Activated CD4-positive, alpha-beta T cell treated with anti-CD3 and anti-CD28 coated beads, Interleukin-2, amount 10 ng/mL, durations not matched to agents 7 days and 5 days (primary cell): ENCODE measurements around the gene MAN2A1. TPM values are rescaled to one million over a fixed set of nuclear protein-coding genes. Genes with fewer than 3 reads are reported as not detected.
A peak's percentile ranks its signal among the peaks of the same experiment; 100 is the strongest.
"Not testable (repeated sequence)": the region's sequence is repeated elsewhere in the genome, so short reads cannot be mapped to it uniquely, and the experiment has no call there.

ENCODE experiments used
- CTCF ChIA-PET: fragments of 350-600 bp; sonication (Branson Sonifier 250); formaldehyde crosslinking; loops from one replicate; lab custom pipeline; 2021; ENCODE audit warnings: antibody characterized with exemption; lab: Charles Lee
- POLR2A ChIA-PET: fragments of 350-600 bp; sonication (Branson Sonifier 250); formaldehyde crosslinking; loops from one replicate; lab custom pipeline; 2021; ENCODE audit warnings: antibody characterized with exemption; lab: Charles Lee
- DNase-seq: peaks from one replicate; pipeline ENCODE4 v3.0.0-alpha.2; 2020
- H3K27ac Mint-ChIP-seq: one replicate; pipeline ENCODE4 v1.8.0; 2021; ENCODE audit warnings: mild to moderate bottlenecking, moderate library complexity, mixed read lengths
- H3K27me3 Mint-ChIP-seq: one replicate; pipeline ENCODE4 v1.8.0; 2021; ENCODE audit warnings: mixed read lengths
- H3K36me3 Mint-ChIP-seq: one replicate; pipeline ENCODE4 v1.8.0; 2021; ENCODE audit warnings: low read depth, mixed read lengths
- H3K4me1 Mint-ChIP-seq: one replicate; pipeline ENCODE4 v1.8.0; 2021; ENCODE audit warnings: mixed read lengths
- H3K4me3 Mint-ChIP-seq: one replicate; pipeline ENCODE4 v1.8.0; 2021; ENCODE audit warnings: mild to moderate bottlenecking, moderate library complexity, mixed read lengths
- H3K9me3 Mint-ChIP-seq: one replicate; pipeline ENCODE4 v1.8.0; 2021; ENCODE audit warnings: mixed read lengths
- total RNA-seq, 2 experiments: library from RNA; stranded (reverse); gene quantifications; one replicate each; pipeline ENCODE4 v1.2.3, GENCODE V29; 2021

The MAN2A1 gene
- total RNA-seq, 2 experiments from 2014 or later: 39.2 to 45.9 TPM

GRCh38 chr5:109826426-109826825 lies 136.7 kb downstream of the MAN2A1 start:
- H3K9me3 Mint-ChIP-seq: peaks cover 11% of the 10 kb centered on the region
- ChIA-PET POLR2A (no interaction called here), CTCF (no interaction called here)
- H3K27ac Mint-ChIP-seq: no peak overlapping the region
- no peak for DNase-seq
- H3K27me3 Mint-ChIP-seq: no peaks in the 10 kb centered on the region
- no peaks in the 10 kb centered on the region for H3K4me1 Mint-ChIP-seq
- H3K4me3 Mint-ChIP-seq: no peak overlapping the region
- peaks cover 74% of the 10 kb centered on the region for H3K36me3 Mint-ChIP-seq

GRCh38 chr5:109829331-109829730 lies 139.6 kb downstream of the MAN2A1 start:
- ChIA-PET POLR2A (no interaction called here), CTCF (no interaction called here)
- Mint-ChIP-seq H3K27ac (no peak overlapping the region), H3K9me3 (peaks cover 11% of the 10 kb centered on the region), H3K4me3 (no peak overlapping the region), H3K27me3 (no peaks in the 10 kb centered on the region), H3K36me3 (peaks cover 74% of the 10 kb centered on the region), H3K4me1 (no peaks in the 10 kb centered on the region)
- DNase-seq: no peak

GRCh38 chr5:109830955-109831502 lies 141.3 kb downstream of the MAN2A1 start:
- Mint-ChIP-seq H3K4me3 (no peak overlapping the region), H3K36me3 (peaks cover 67% of the 10 kb centered on the region), H3K9me3 (peaks cover 11% of the 10 kb centered on the region), H3K27ac (no peak overlapping the region), H3K27me3 (no peaks in the 10 kb centered on the region), H3K4me1 (no peaks in the 10 kb centered on the region)
- ChIA-PET POLR2A (no interaction called here), CTCF (no interaction called here)
- no peak for DNase-seq

- H3K27ac Mint-ChIP-seq, POLR2A ChIA-PET, H3K9me3 Mint-ChIP-seq, DNase-seq, H3K4me3 Mint-ChIP-seq, H3K4me1 Mint-ChIP-seq, CTCF ChIA-PET, H3K27me3 Mint-ChIP-seq: not testable (repeated sequence)
- H3K36me3 Mint-ChIP-seq: peaks cover 66% of the 10 kb centered on the region
Observed at GRCh38 chr5:109832207-109833188, 142.8 kb downstream of the MAN2A1 start.

GRCh38 chr5:109833946-109834345 lies 144.2 kb downstream of the MAN2A1 start:
- Mint-ChIP-seq H3K9me3 (peaks cover 6% of the 10 kb centered on the region), H3K4me1 (no peaks in the 10 kb centered on the region), H3K27ac (no peak overlapping the region), H3K36me3 (peaks cover 64% of the 10 kb centered on the region), H3K27me3 (no peaks in the 10 kb centered on the region), H3K4me3 (no peak overlapping the region)
- ChIA-PET POLR2A (no interaction called here), CTCF (no interaction called here)
- no peak for DNase-seq

- DNase-seq: no peak
- Mint-ChIP-seq H3K4me1 (no peaks in the 10 kb centered on the region), H3K27ac (no peak overlapping the region), H3K9me3 (no peaks in the 10 kb centered on the region), H3K36me3 (peaks cover 63% of the 10 kb centered on the region), H3K27me3 (no peaks in the 10 kb centered on the region), H3K4me3 (no peak overlapping the region)
- CTCF ChIA-PET: no interaction called here
- POLR2A ChIA-PET: no interaction called here
Observed at GRCh38 chr5:109836280-109836679, 146.6 kb downstream of the MAN2A1 start.

- H3K9me3 Mint-ChIP-seq: no peaks in the 10 kb centered on the region
- no peak overlapping the region for H3K4me3 Mint-ChIP-seq
- POLR2A ChIA-PET: no interaction called here
- CTCF ChIA-PET: no interaction called here
- peaks cover 64% of the 10 kb centered on the region for H3K36me3 Mint-ChIP-seq
- H3K27me3 Mint-ChIP-seq: no peaks in the 10 kb centered on the region
- H3K4me1 Mint-ChIP-seq: no peaks in the 10 kb centered on the region
- DNase-seq: no peak
- no peak overlapping the region for H3K27ac Mint-ChIP-seq
Observed at GRCh38 chr5:109837231-109837861, 147.6 kb downstream of the MAN2A1 start.

- H3K27ac Mint-ChIP-seq: no peak overlapping the region
- DNase-seq: no peak
- H3K36me3 Mint-ChIP-seq: peaks cover 64% of the 10 kb centered on the region
- H3K9me3 Mint-ChIP-seq: no peaks in the 10 kb centered on the region
- H3K4me1 Mint-ChIP-seq: no peaks in the 10 kb centered on the region
- H3K4me3 Mint-ChIP-seq: no peak overlapping the region
- ChIA-PET POLR2A (no interaction called here), CTCF (interaction anchor here (0.6 kb wide), 1 partner anchor 45 kb away, joined by 3 read pairs; no protein-coding TSS in a partner anchor)
- no peaks in the 10 kb centered on the region for H3K27me3 Mint-ChIP-seq
Observed at GRCh38 chr5:109838157-109838556, 148.4 kb downstream of the MAN2A1 start.

GRCh38 chr5:109844148-109844547 lies 154.4 kb downstream of the MAN2A1 start:
- Mint-ChIP-seq H3K4me1 (peaks cover 11% of the 10 kb centered on the region), H3K4me3 (no peak overlapping the region), H3K9me3 (peaks cover 8% of the 10 kb centered on the region), H3K27ac (no peak overlapping the region), H3K36me3 (peaks cover 71% of the 10 kb centered on the region), H3K27me3 (no peaks in the 10 kb centered on the region)
- DNase-seq: no peak
- CTCF ChIA-PET: interaction anchor here (0.6 kb wide), 1 partner anchor 374 kb away, joined by 3 read pairs; no protein-coding TSS in a partner anchor
- POLR2A ChIA-PET: no interaction called here

- POLR2A ChIA-PET: no interaction called here
- Mint-ChIP-seq H3K9me3 (peaks cover 11% of the 10 kb centered on the region), H3K4me1 (peaks cover 16% of the 10 kb centered on the region), H3K4me3 (no peak overlapping the region), H3K27ac (no peak overlapping the region), H3K36me3 (peaks cover 74% of the 10 kb centered on the region), H3K27me3 (no peaks in the 10 kb centered on the region)
- no peak for DNase-seq
- CTCF ChIA-PET: no interaction called here
Observed at GRCh38 chr5:109844695-109845094, 155.0 kb downstream of the MAN2A1 start.

- no peak overlapping the region for H3K27ac Mint-ChIP-seq
- no peak overlapping the region for H3K4me3 Mint-ChIP-seq
- no peak for DNase-seq
- ChIA-PET POLR2A (no interaction called here), CTCF (no interaction called here)
- H3K36me3 Mint-ChIP-seq: peaks cover 71% of the 10 kb centered on the region
- H3K27me3 Mint-ChIP-seq: no peaks in the 10 kb centered on the region
- peaks cover 11% of the 10 kb centered on the region for H3K9me3 Mint-ChIP-seq
- peaks cover 29% of the 10 kb centered on the region for H3K4me1 Mint-ChIP-seq
Observed at GRCh38 chr5:109848130-109848529, 158.4 kb downstream of the MAN2A1 start.

- no peak for DNase-seq
- Mint-ChIP-seq H3K4me1 (peaks cover 29% of the 10 kb centered on the region), H3K9me3 (peaks cover 11% of the 10 kb centered on the region), H3K4me3 (no peak overlapping the region), H3K36me3 (peaks cover 70% of the 10 kb centered on the region), H3K27ac (peak overlapping the region; percentile 77), H3K27me3 (no peaks in the 10 kb centered on the region)
- ChIA-PET CTCF (interaction anchor here (1.2 kb wide), 1 partner anchor 204 kb away, joined by 3 read pairs; no protein-coding TSS in a partner anchor), POLR2A (no interaction called here)
Observed at GRCh38 chr5:109849478-109850088, 159.9 kb downstream of the MAN2A1 start.
